Immature natural killer cell (primary cell): ENCODE results near the gene SLC25A24. TPM values are rescaled to one million over a fixed set of nuclear protein-coding genes. Genes with fewer than 3 reads are reported as not detected.
"Not testable (repeated sequence)": the region's sequence is repeated elsewhere in the genome, so short reads cannot be mapped to it uniquely, and the experiment has no call there.

ENCODE experiments used
- DNase-seq, 3 donors: peaks; one replicate each; pipeline ENCODE4 v3.0.0; 2022; ENCODE audit warnings: mixed read lengths in 1 of 3
- H3K27ac Mint-ChIP-seq, 6 donors: one replicate each; pipeline ENCODE4 v1.8.0; 2020; ENCODE audit warnings: mixed read lengths in 6 of 6, mild to moderate bottlenecking in 5 of 6, inconsistent platforms in 4 of 6, moderate library complexity in 3 of 6
- H3K27me3 Mint-ChIP-seq, 3 donors: one replicate each; pipeline ENCODE4 v1.8.0; 2020 to 2021; ENCODE audit warnings: low read depth in 3 of 3, mild to moderate bottlenecking in 3 of 3, mixed read lengths in 3 of 3, moderate library complexity in 3 of 3, inconsistent platforms in 1 of 3
- H3K36me3 Mint-ChIP-seq, 3 donors: one replicate each; pipeline ENCODE4 v1.8.0; 2020; ENCODE audit warnings: mixed read lengths in 3 of 3, inconsistent platforms in 2 of 3, mild to moderate bottlenecking in 2 of 3
- H3K4me1 Mint-ChIP-seq, 2 donors: one replicate each; pipeline ENCODE4 v1.8.0; 2020; ENCODE audit warnings: inconsistent platforms in 2 of 2, mild to moderate bottlenecking in 2 of 2, mixed read lengths in 2 of 2, moderate library complexity in 1 of 2
- H3K4me3 Mint-ChIP-seq, 5 donors: one replicate each; pipeline ENCODE4 v1.8.0; 2020; ENCODE audit warnings: mild to moderate bottlenecking in 5 of 5, mixed read lengths in 5 of 5, inconsistent platforms in 3 of 5, moderate library complexity in 3 of 5
- H3K9me3 Mint-ChIP-seq, 6 donors: one replicate each; pipeline ENCODE4 v1.8.0; 2020; ENCODE audit warnings: mild to moderate bottlenecking in 6 of 6, mixed read lengths in 6 of 6, inconsistent platforms in 4 of 6, moderate library complexity in 3 of 6
- polyA plus RNA-seq, 3 donors: library from polyadenylated mRNA; unstranded; fragments of 300-500 nt; fragmentation: Illumina TruSeq; gene quantifications; one replicate each; pipeline ENCODE4 v1.2.3, GENCODE V29; 2021

The SLC25A24 gene
- polyA plus RNA-seq = 10 to 100 TPM in 2 of 3 donors, 1 to 10 TPM in 1; 4.7 to 10.8 (median 10.6) TPM

- Mint-ChIP-seq H3K36me3 (peaks cover 3% of the 10 kb centered on the region in 3 donors), H3K4me1 (peaks cover 24 to 31% of the 10 kb centered on the region in 2 donors), H3K27ac (peak within 1 kb of the TSS; percentile 72 to 84 (median 76)), H3K4me3 (peak within 1 kb of the TSS; percentile 85 to 90 (median 88)), H3K27me3 (peaks cover 1 to 7% (median 7%) of the 10 kb centered on the region in 3 donors), H3K9me3 (peaks cover 0 to 1% (median 0%) of the 10 kb centered on the region in 6 donors)
- DNase-seq = peak; percentile 67 to 73 (median 70)
Measured at GRCh38 chr1:108199781-108200686, at the start of gene SLC25A24. SLC25A24 (minus strand) TSS chr1:108200343; CDS start chr1:108200138, 205 bp downstream.

GRCh38 chr1:108243976-108244375, 43.8 kb upstream of the SLC25A24 start, which contains the start of gene NBPF4:
NBPF4 (minus strand) TSS chr1:108244076; CDS start chr1:108243761, 315 bp downstream.
- not testable (repeated sequence) for H3K4me1 Mint-ChIP-seq, H3K27me3 Mint-ChIP-seq, H3K9me3 Mint-ChIP-seq, H3K27ac Mint-ChIP-seq, H3K4me3 Mint-ChIP-seq, H3K36me3 Mint-ChIP-seq, DNase-seq

- not testable (repeated sequence) for H3K27me3 Mint-ChIP-seq, H3K9me3 Mint-ChIP-seq, H3K36me3 Mint-ChIP-seq, H3K4me1 Mint-ChIP-seq, H3K4me3 Mint-ChIP-seq, DNase-seq, H3K27ac Mint-ChIP-seq
Measured at GRCh38 chr1:108239426-108239825, 39.3 kb upstream of the SLC25A24 start.

- not testable (repeated sequence) for H3K4me3 Mint-ChIP-seq, H3K36me3 Mint-ChIP-seq, H3K27me3 Mint-ChIP-seq, H3K9me3 Mint-ChIP-seq, DNase-seq, H3K27ac Mint-ChIP-seq, H3K4me1 Mint-ChIP-seq
Measured at GRCh38 chr1:108235308-108235707, 35.2 kb upstream of the SLC25A24 start.

GRCh38 chr1:108232183-108232582, 32.0 kb upstream of the SLC25A24 start:
- not testable (repeated sequence) for DNase-seq, H3K9me3 Mint-ChIP-seq, H3K36me3 Mint-ChIP-seq, H3K27me3 Mint-ChIP-seq, H3K4me3 Mint-ChIP-seq, H3K4me1 Mint-ChIP-seq, H3K27ac Mint-ChIP-seq

GRCh38 chr1:108229976-108230375, 29.8 kb upstream of the SLC25A24 start:
- not testable (repeated sequence) for H3K36me3 Mint-ChIP-seq, H3K4me3 Mint-ChIP-seq, H3K4me1 Mint-ChIP-seq, DNase-seq, H3K27me3 Mint-ChIP-seq, H3K9me3 Mint-ChIP-seq, H3K27ac Mint-ChIP-seq

- not testable (repeated sequence) for H3K9me3 Mint-ChIP-seq, H3K27me3 Mint-ChIP-seq, H3K27ac Mint-ChIP-seq, H3K4me3 Mint-ChIP-seq, H3K36me3 Mint-ChIP-seq, DNase-seq, H3K4me1 Mint-ChIP-seq
Measured at GRCh38 chr1:108227772-108228171, 27.6 kb upstream of the SLC25A24 start.

- H3K4me1 Mint-ChIP-seq, H3K27ac Mint-ChIP-seq, H3K27me3 Mint-ChIP-seq, H3K9me3 Mint-ChIP-seq, H3K36me3 Mint-ChIP-seq, DNase-seq, H3K4me3 Mint-ChIP-seq: not testable (repeated sequence)
Measured at GRCh38 chr1:108226855-108227254, 26.7 kb upstream of the SLC25A24 start.

- H3K27me3 Mint-ChIP-seq, H3K4me3 Mint-ChIP-seq, H3K9me3 Mint-ChIP-seq, H3K4me1 Mint-ChIP-seq, H3K36me3 Mint-ChIP-seq, DNase-seq, H3K27ac Mint-ChIP-seq: not testable (repeated sequence)
Measured at GRCh38 chr1:108223226-108223625, 23.1 kb upstream of the SLC25A24 start.

GRCh38 chr1:108217515-108218174, 17.5 kb upstream of the SLC25A24 start:
- not testable (repeated sequence) for H3K27me3 Mint-ChIP-seq, H3K27ac Mint-ChIP-seq, H3K36me3 Mint-ChIP-seq

GRCh38 chr1:108217007-108217406, 16.9 kb upstream of the SLC25A24 start:
- peaks cover 2 to 12% (median 4%) of the 10 kb centered on the region in 3 donors for H3K27me3 Mint-ChIP-seq
- not testable (repeated sequence) for DNase-seq, H3K4me3 Mint-ChIP-seq, H3K36me3 Mint-ChIP-seq, H3K27ac Mint-ChIP-seq, H3K9me3 Mint-ChIP-seq, H3K4me1 Mint-ChIP-seq

More at GRCh38 chr1:108217515-108218174, 17.5 kb upstream of the SLC25A24 start:
- H3K9me3 Mint-ChIP-seq, H3K4me3 Mint-ChIP-seq, DNase-seq, H3K4me1 Mint-ChIP-seq: not testable (repeated sequence)

GRCh38 chr1:108216028-108216890, 16.1 kb upstream of the SLC25A24 start:
- not testable (repeated sequence) for H3K4me3 Mint-ChIP-seq, H3K9me3 Mint-ChIP-seq, H3K4me1 Mint-ChIP-seq, H3K27ac Mint-ChIP-seq, DNase-seq, H3K36me3 Mint-ChIP-seq
- H3K27me3 Mint-ChIP-seq = peaks cover 2 to 12% (median 4%) of the 10 kb centered on the region in 3 donors

- H3K27ac Mint-ChIP-seq, H3K4me3 Mint-ChIP-seq, H3K4me1 Mint-ChIP-seq, H3K36me3 Mint-ChIP-seq, H3K9me3 Mint-ChIP-seq: not testable (repeated sequence)
- peaks cover 2 to 12% (median 4%) of the 10 kb centered on the region in 3 donors for H3K27me3 Mint-ChIP-seq
- peak; percentile 20 to 34 (median 27) for DNase-seq
Measured at GRCh38 chr1:108214641-108215465, 14.7 kb upstream of the SLC25A24 start.
